ENCODE data around the gene CAPN11.

CAPN11 gene

DNA sequence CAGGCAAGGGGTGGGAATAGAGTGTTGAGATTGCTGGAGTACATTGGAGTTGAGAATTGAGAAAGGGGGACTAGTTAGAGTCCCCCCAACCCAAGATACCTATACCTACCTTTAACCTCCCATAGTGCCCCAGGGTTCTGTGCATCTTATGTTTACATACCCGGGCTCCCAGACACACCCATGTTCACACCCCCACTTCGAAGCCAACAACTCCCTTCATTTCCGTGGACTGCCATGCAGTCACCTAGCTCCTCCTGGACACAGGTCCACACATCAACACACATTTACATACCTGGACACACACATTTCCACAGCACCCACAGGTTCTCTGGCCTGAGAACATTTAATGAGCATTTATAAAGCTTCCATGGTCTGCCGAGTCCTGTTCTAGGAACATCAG, 26.1 kb upstream of the CAPN11 start:
- TF ChIP-seq, protein P1, sequence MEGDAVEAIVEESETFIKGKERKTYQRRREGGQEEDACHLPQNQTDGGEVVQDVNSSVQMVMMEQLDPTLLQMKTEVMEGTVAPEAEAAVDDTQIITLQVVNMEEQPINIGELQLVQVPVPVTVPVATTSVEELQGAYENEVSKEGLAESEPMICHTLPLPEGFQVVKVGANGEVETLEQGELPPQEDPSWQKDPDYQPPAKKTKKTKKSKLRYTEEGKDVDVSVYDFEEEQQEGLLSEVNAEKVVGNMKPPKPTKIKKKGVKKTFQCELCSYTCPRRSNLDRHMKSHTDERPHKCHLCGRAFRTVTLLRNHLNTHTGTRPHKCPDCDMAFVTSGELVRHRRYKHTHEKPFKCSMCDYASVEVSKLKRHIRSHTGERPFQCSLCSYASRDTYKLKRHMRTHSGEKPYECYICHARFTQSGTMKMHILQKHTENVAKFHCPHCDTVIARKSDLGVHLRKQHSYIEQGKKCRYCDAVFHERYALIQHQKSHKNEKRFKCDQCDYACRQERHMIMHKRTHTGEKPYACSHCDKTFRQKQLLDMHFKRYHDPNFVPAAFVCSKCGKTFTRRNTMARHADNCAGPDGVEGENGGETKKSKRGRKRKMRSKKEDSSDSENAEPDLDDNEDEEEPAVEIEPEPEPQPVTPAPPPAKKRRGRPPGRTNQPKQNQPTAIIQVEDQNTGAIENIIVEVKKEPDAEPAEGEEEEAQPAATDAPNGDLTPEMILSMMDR (IDR thresholded peaks at IDR 0.05; ENCODE audit: low read depth, low read length, missing control alignments), result no peak
- DNase-seq (ENCODE audit: extremely low read depth, low read depth), result no peak
- no peak overlapping the region for H3K4me3 ChIP-seq (replicated peaks; ENCODE audit: low read depth, low read length)

DNA sequence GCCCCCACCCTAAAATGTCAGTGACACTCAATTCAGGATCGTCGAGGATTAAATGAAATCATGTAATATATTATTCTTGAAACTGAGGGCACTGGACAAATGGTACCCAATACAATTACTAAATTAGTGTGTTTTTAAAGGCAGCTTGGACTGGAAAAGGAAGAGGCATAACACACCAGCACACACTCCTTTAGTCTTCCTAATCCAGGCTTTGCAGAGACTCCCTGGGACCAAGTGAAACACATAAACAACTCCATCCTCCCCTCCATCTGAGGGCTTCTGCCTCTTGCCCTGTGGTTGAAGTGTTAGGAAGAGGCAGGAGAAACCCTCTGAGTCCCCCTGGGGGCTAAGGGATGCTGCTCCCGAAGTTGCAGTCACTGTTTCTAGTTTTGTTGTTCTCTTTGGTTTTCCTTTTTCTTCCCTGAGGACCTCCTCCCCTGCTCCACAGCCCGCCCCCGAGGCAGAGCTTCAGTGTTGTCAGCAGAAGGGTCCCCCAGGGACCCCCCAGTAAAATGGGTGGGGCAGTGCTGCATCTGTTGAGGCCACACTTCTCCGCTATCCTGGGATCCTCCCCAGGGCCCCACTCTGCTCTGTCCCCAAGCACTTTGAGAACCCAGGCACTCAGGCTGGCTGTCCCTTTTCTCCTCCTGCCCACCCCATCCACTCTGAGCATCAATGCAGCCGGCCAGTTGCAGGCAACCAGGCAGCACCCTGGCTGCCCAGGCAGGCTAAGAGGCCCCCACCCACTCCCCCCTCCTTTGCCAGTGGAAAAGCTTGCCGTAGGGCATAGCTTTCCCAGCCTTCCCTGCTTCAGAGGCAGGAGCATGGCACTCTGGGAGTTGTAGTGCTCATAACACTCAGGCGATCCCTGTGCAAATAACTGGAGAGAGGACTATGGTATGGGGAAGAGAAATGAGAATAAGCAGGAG, 25.4 kb upstream of the CAPN11 start:
- H3K4me3 ChIP-seq (replicated peaks; ENCODE audit: low read depth, low read length), result no peak overlapping the region
- no peak for DNase-seq (ENCODE audit: extremely low read depth, low read depth)
- TF ChIP-seq, protein P1 (IDR thresholded peaks at IDR 0.05; ENCODE audit: low read depth, low read length, missing control alignments), result peak; percentile 4

DNA sequence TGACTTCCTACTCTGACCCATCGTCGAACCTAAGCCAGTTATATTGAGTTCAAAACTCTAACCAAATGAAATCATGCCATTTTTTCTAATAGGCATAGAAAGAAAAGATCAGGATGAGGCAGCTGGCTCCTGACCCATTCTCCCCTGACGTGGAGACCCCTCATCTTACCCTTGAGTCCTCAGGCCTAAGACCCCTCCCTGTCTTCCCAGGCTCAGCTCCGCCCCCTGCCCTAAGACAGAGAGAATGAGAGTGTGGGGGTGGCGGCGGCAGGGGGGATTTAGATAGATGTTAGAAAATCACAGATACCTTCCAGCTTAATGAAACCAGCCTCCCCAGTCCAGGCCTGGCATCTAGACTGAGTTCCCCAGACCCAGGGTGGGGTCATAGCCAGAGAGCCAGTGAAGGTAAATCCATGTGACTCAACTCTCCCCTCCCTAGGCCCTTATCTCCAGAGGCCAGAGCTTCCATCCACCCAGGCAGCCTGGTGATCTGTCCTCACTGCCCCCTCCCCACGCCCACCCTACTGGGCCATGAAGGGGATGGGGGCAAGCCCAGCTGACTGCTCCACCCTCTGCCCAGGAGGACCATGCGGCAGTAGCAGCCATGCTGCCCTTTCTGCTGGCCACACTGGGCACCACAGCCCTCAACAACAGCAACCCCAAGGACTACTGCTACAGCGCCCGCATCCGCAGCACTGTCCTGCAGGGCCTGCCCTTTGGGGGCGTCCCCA, 24.5 kb upstream of the CAPN11 start:
- no peak overlapping the region for H3K4me3 ChIP-seq (replicated peaks; ENCODE audit: low read depth, low read length)

DNA sequence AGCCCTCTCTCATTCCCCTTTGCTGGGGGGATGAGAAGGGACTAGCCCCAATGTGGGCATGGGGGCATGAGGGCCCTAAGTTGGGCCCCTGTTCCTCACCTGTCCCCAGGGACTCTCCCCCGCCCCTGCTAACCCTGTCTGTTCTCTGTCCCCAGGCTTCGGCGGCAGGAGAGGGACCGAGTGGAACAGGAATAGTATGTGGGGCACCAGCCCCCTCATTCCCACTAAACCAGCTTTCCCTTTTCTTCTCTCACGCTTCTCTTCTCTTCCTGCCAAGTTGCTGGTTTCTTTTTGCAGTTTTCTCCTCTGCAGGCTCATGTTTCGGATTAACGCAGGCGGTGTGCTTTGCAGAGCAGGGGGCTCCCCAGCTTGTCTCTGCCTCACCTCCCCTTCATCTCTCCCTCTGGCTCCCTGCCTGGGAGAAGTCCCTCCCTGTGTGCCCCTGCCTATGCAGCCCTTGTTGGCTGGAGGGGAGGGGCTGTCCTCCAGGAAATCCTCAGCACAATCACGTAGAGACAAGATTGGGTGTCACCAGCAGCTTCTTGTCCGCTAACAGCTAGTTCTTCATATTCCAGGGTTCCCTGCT, 23.4 kb upstream of the CAPN11 start:
- TF ChIP-seq, protein P1 (IDR thresholded peaks at IDR 0.05; ENCODE audit: low read depth, low read length, missing control alignments), result no peak
- DNase-seq (ENCODE audit: extremely low read depth, low read depth), result no peak
- no peak overlapping the region for H3K4me3 ChIP-seq (replicated peaks; ENCODE audit: low read depth, low read length)

More for the DNA sequence above, 24.5 kb upstream of the CAPN11 start:
- TF ChIP-seq, protein P1 (IDR thresholded peaks at IDR 0.05; ENCODE audit: low read depth, low read length, missing control alignments), result no peak
- no peak for DNase-seq (ENCODE audit: extremely low read depth, low read depth)

DNA sequence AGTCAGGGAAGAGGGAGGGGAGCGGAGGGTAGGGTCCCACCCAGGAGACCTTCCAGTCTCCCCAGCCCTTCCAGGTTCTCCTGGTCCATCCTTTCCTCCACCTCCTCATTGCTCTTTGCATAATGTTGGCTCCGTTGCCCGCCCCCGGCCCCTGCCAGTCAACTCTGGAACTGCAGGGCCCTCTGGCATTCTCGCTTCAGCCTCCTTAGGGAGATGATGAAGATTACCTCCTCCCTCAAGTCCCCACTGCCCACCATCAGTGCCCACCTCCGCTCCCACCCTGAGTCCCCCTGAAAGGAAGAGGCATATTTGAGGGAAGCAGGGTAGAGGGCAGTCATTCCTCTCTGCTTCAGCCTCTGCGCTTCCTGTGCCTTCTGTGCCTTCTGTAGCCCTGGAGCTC, 22.7 kb upstream of the CAPN11 start:
- no peak for DNase-seq (ENCODE audit: extremely low read depth, low read depth)
- no peak overlapping the region for H3K4me3 ChIP-seq (replicated peaks; ENCODE audit: low read depth, low read length)
- TF ChIP-seq, protein P1 (IDR thresholded peaks at IDR 0.05; ENCODE audit: low read depth, low read length, missing control alignments), result no peak

DNA sequence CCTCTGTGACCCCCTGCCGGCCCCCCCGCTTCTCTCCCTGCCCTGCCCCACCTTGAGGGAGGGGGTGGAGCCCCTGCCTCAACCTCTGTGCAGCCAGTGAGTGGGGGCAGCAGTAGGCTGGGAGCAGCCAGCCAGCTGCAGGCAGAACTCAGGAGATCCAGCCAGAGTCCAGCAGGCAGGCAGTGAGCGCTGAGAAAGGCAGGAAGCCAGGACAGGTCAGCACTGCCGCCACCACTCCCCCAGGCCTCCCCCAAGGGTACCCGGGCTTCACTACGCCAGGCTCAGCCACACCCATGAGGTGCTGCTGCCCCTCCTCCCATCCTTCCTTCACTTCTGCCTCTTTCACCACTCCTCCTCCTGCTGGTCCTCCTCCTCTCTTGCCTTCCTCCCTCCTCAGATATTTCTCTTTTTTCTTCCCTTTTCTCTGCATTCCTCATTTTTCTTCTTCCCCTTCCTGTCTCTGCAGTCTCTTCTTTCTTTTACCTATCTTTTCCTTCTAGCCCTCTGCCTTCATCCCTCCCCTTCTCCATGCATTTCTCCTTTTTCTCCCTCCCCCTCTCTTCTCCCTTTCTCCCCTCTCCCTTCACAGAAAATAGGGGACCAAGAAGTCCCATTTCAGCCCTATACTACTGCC, 19.8 kb upstream of the CAPN11 start:
- no peak for DNase-seq (ENCODE audit: extremely low read depth, low read depth)
- TF ChIP-seq, protein P1 (IDR thresholded peaks at IDR 0.05; ENCODE audit: low read depth, low read length, missing control alignments), result no peak
- H3K4me3 ChIP-seq (replicated peaks; ENCODE audit: low read depth, low read length), result no peak overlapping the region
